ENCODE measurements around the gene TNK1.

Gene TNK1

GRCh38 chr17:7410634-7411426 is 29.9 kb downstream of the TNK1 start:
- H3K4me3 Mint-ChIP-seq, result no peak overlapping the region
- H3K27me3 Mint-ChIP-seq (ENCODE audit: low read depth), result peaks cover 6% of the 10 kb centered on the region
- peaks cover 32% of the 10 kb centered on the region for H3K36me3 Mint-ChIP-seq (ENCODE audit: low read depth)
- TF ChIP-seq CTCF (IDR thresholded peaks at IDR 0.05; ENCODE audit: unreplicated experiment in 3 of 3), result no peak
- H3K27ac Mint-ChIP-seq, result no peak overlapping the region
- H3K4me1 Mint-ChIP-seq, result peaks cover 11% of the 10 kb centered on the region
- no peaks in the 10 kb centered on the region for H3K9me3 Mint-ChIP-seq

GRCh38 chr17:7411427-7411750 is 30.5 kb downstream of the TNK1 start:
- Mint-ChIP-seq H3K27ac (no peak overlapping the region), H3K9me3 (no peaks in the 10 kb centered on the region)

GRCh38 chr17:7413346-7413985 is 32.6 kb downstream of the TNK1 start:
- TF ChIP-seq CTCF (IDR thresholded peaks at IDR 0.05; ENCODE audit: unreplicated experiment in 3 of 3), result no peak
- no peak overlapping the region for H3K4me3 Mint-ChIP-seq
- peaks cover 38% of the 10 kb centered on the region for H3K36me3 Mint-ChIP-seq (ENCODE audit: low read depth)
- no peaks in the 10 kb centered on the region for H3K9me3 Mint-ChIP-seq
- H3K27me3 Mint-ChIP-seq (ENCODE audit: low read depth), result no peaks in the 10 kb centered on the region
- peak overlapping the region in 1 of 3 experiments; percentile 23 for H3K27ac Mint-ChIP-seq
- H3K4me1 Mint-ChIP-seq, result peaks cover 6% of the 10 kb centered on the region

More at GRCh38 chr17:7411427-7411750, 30.5 kb downstream of the TNK1 start:
- peaks cover under 1% of the 10 kb centered on the region for H3K27me3 Mint-ChIP-seq (ENCODE audit: low read depth)
- H3K36me3 Mint-ChIP-seq (ENCODE audit: low read depth), result peaks cover 35% of the 10 kb centered on the region
- no peak overlapping the region for H3K4me3 Mint-ChIP-seq
- H3K4me1 Mint-ChIP-seq, result peaks cover 6% of the 10 kb centered on the region
- no peak for TF ChIP-seq CTCF (IDR thresholded peaks at IDR 0.05; ENCODE audit: unreplicated experiment in 3 of 3)

- Mint-ChIP-seq H3K36me3 (ENCODE audit: low read depth) (peaks cover 29% of the 10 kb centered on the region), H3K4me1 (no peaks in the 10 kb centered on the region), H3K27ac (no peak overlapping the region), H3K9me3 (no peaks in the 10 kb centered on the region), H3K27me3 (ENCODE audit: low read depth) (no peaks in the 10 kb centered on the region), H3K4me3 (no peak overlapping the region)
- no peak for TF ChIP-seq CTCF (IDR thresholded peaks at IDR 0.05; ENCODE audit: unreplicated experiment in 3 of 3)
Observed at GRCh38 chr17:7414837-7415236, 33.9 kb downstream of the TNK1 start.

- TF ChIP-seq CTCF (IDR thresholded peaks at IDR 0.05; ENCODE audit: unreplicated experiment in 3 of 3), result no peak
- Mint-ChIP-seq H3K27ac (no peak overlapping the region), H3K4me3 (no peak overlapping the region), H3K4me1 (no peaks in the 10 kb centered on the region), H3K36me3 (ENCODE audit: low read depth) (peaks cover 19% of the 10 kb centered on the region), H3K9me3 (no peaks in the 10 kb centered on the region), H3K27me3 (ENCODE audit: low read depth) (no peaks in the 10 kb centered on the region)
Observed at GRCh38 chr17:7415784-7416183, 34.9 kb downstream of the TNK1 start.

DNA sequence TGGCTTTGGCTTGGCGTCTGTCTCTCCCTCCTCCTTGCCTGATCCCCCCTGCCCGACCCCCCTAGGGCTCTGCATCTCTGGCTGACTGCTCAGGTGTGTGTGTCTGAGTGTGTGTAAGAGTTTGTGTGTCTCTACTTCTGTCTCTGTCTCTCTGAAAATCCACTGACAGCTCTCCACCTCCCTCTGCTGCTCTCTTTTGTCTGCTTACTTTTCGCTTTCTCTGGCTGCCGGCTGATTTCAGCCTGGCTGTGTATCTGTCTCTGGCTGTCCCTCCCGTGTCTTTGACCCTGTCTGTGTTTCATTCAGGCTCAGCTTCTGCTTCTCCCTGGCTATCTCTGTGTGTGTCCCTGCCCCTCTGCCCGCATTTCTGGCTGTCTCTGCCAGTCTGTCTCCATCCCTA is 35.4 kb downstream of the TNK1 start:
- TF ChIP-seq CTCF (IDR thresholded peaks at IDR 0.05; ENCODE audit: unreplicated experiment in 3 of 3), result no peak
- no peaks in the 10 kb centered on the region for H3K27me3 Mint-ChIP-seq (ENCODE audit: low read depth)
- H3K4me3 Mint-ChIP-seq, result no peak overlapping the region
- peaks cover 18% of the 10 kb centered on the region for H3K36me3 Mint-ChIP-seq (ENCODE audit: low read depth)
- H3K4me1 Mint-ChIP-seq, result no peaks in the 10 kb centered on the region
- H3K9me3 Mint-ChIP-seq, result no peaks in the 10 kb centered on the region
- peak overlapping the region; percentile 1 to 14 (median 13) for H3K27ac Mint-ChIP-seq
